GM19025 (cell line): Measurements from ENCODE around the gene IQGAP3.
"Not testable (repeated sequence)": the region's sequence is repeated elsewhere in the genome, so short reads cannot be mapped to it uniquely, and the experiment has no call there.

Source experiments
- ATAC-seq: cut with Tn5 transposase; IDR thresholded peaks from one replicate; pipeline ENCODE4 v1.9.1; 2021; ENCODE audit warnings: mild to moderate bottlenecking, low read depth, moderate library complexity; ENCODE audit not compliant: unreplicated experiment

The IQGAP3 gene

GRCh38 chr1:156571919-156572662, at the start of gene IQGAP3:
Gene IQGAP3 (minus strand): TSS chr1:156572565. CDS start chr1:156572529, 36 bp downstream.
- peak; percentile 89 for ATAC-seq

GRCh38 chr1:156619582-156619955, 47.2 kb upstream of the IQGAP3 start:
- no peak for ATAC-seq

GRCh38 chr1:156618853-156619581, 46.7 kb upstream of the IQGAP3 start, which contains the start of gene HAPLN2:
Gene HAPLN2 (plus strand): TSS chr1:156619415. CDS start chr1:156623491, 4,076 bp downstream.
- no peak for ATAC-seq

- ATAC-seq = no peak
Measured at GRCh38 chr1:156616463-156616862, 44.1 kb upstream of the IQGAP3 start.

GRCh38 chr1:156615946-156616345, 43.6 kb upstream of the IQGAP3 start:
- ATAC-seq = no peak

GRCh38 chr1:156612666-156613065, 40.3 kb upstream of the IQGAP3 start:
- ATAC-seq = no peak

- not testable (repeated sequence) for ATAC-seq
Measured at GRCh38 chr1:156610072-156610471, 37.7 kb upstream of the IQGAP3 start.

- ATAC-seq = no peak
Measured at GRCh38 chr1:156608981-156609380, 36.6 kb upstream of the IQGAP3 start.

GRCh38 chr1:156608036-156608674, 35.8 kb upstream of the IQGAP3 start:
- no peak for ATAC-seq

GRCh38 chr1:156607344-156607743, 35.0 kb upstream of the IQGAP3 start:
- ATAC-seq = not testable (repeated sequence)

GRCh38 chr1:156602557-156602993, 30.2 kb upstream of the IQGAP3 start:
- no peak for ATAC-seq

GRCh38 chr1:156601892-156602291, 29.5 kb upstream of the IQGAP3 start:
- no peak for ATAC-seq

- peak; percentile 50 for ATAC-seq
Measured at GRCh38 chr1:156601122-156601830, 28.9 kb upstream of the IQGAP3 start, which contains the start of gene GPATCH4. Gene GPATCH4 (minus strand): TSS chr1:156601479.

GRCh38 chr1:156600733-156601121, 28.4 kb upstream of the IQGAP3 start:
- no peak for ATAC-seq

GRCh38 chr1:156599811-156600210, 27.4 kb upstream of the IQGAP3 start:
- peak; percentile 53 for ATAC-seq

- no peak for ATAC-seq
Measured at GRCh38 chr1:156598731-156599432, 26.5 kb upstream of the IQGAP3 start.

GRCh38 chr1:156598125-156598524, 25.8 kb upstream of the IQGAP3 start:
- no peak for ATAC-seq

- ATAC-seq = no peak
Measured at GRCh38 chr1:156596426-156596825, 24.1 kb upstream of the IQGAP3 start.

GRCh38 chr1:156595016-156595415, 22.7 kb upstream of the IQGAP3 start:
- no peak for ATAC-seq

GRCh38 chr1:156594190-156594589, 21.8 kb upstream of the IQGAP3 start:
- no peak for ATAC-seq
